ENCODE measurements around the gene MSRB2. TPM values are rescaled to one million over a fixed set of nuclear protein-coding genes. Genes with fewer than 3 reads are reported as not detected.

MSRB2 gene
- polyA plus RNA-seq, 1 donor from 2014 or later, result 15.3 TPM

- Histone ChIP-seq H2AFZ (ENCODE audit: low read depth, low read length) (no peak overlapping the region), H3K36me3 (ENCODE audit: insufficient read depth, low read length) (no peaks in the 10 kb centered on the region), H3K27ac (ENCODE audit: low read length) (no peak overlapping the region), H3K4me2 (ENCODE audit: low read length) (no peak overlapping the region), H3K79me2 (replicated peaks; ENCODE audit: insufficient read depth, low read length) (no peaks in the 10 kb centered on the region), H3K9ac (ENCODE audit: low read length) (no peak overlapping the region), H3K9me3 (ENCODE audit: low read length) (no peaks in the 10 kb centered on the region), H3K4me3 (ENCODE audit: low read length) (no peak overlapping the region), H3F3A (ENCODE audit: insufficient read depth, low read length, poor library complexity, severe bottlenecking) (no peaks in the 10 kb centered on the region), H4K20me1 (ENCODE audit: insufficient read depth) (no peaks in the 10 kb centered on the region), H3K27me3 (ENCODE audit: insufficient read depth, low read depth, low read length) (no peaks in the 10 kb centered on the region), H3K9me2 (ENCODE audit: insufficient read depth, low read length) (no peaks in the 10 kb centered on the region)
- TF ChIP-seq SMC3 (conservative IDR thresholded peaks at IDR 0.05; ENCODE audit: poor library complexity) (no peak), REST (IDR thresholded peaks at IDR 0.05; ENCODE audit: borderline replicate concordance) (no peak)
Observed at GRCh38 chr10:23079700-23080099, 15.7 kb upstream of the MSRB2 start.

- no peak for TF ChIP-seq POLR2AphosphoS5 (IDR thresholded peaks at IDR 0.05)
- TF ChIP-seq MXI1 (conservative IDR thresholded peaks at IDR 0.05; ENCODE audit: poor library complexity, severe bottlenecking), result no peak
- TF ChIP-seq EP300 (conservative IDR thresholded peaks at IDR 0.05; ENCODE audit: poor library complexity, severe bottlenecking), result no peak
- TF ChIP-seq RAD21 (conservative IDR thresholded peaks at IDR 0.05), result no peak
- TF ChIP-seq CTCF (IDR thresholded peaks at IDR 0.05; ENCODE audit: poor library complexity, severe bottlenecking), result no peak
- TF ChIP-seq TAF1 (IDR thresholded peaks at IDR 0.05; ENCODE audit: low read depth), result no peak
- no peak for TF ChIP-seq REST (IDR thresholded peaks at IDR 0.05; ENCODE audit: borderline replicate concordance)
- no peak for TF ChIP-seq SMC3 (conservative IDR thresholded peaks at IDR 0.05; ENCODE audit: poor library complexity)
- no peak for TF ChIP-seq EZH2 (IDR thresholded peaks at IDR 0.05; ENCODE audit: borderline replicate concordance, insufficient read depth, low read length, poor library complexity, severe bottlenecking)
- H3K9me3 ChIP-seq (ENCODE audit: low read length), result no peaks in the 10 kb centered on the region
- H3K9me2 ChIP-seq (ENCODE audit: insufficient read depth, low read length), result no peaks in the 10 kb centered on the region
- H3K27me3 ChIP-seq (ENCODE audit: insufficient read depth, low read depth, low read length), result no peaks in the 10 kb centered on the region
- no peaks in the 10 kb centered on the region for H3F3A ChIP-seq (ENCODE audit: insufficient read depth, low read length, poor library complexity, severe bottlenecking)
- no peaks in the 10 kb centered on the region for H3K79me2 ChIP-seq (replicated peaks; ENCODE audit: insufficient read depth, low read length)
- no peaks in the 10 kb centered on the region for H4K20me1 ChIP-seq (ENCODE audit: insufficient read depth)
- no peak overlapping the region for H3K9ac ChIP-seq (ENCODE audit: low read length)
- H3K36me3 ChIP-seq (ENCODE audit: insufficient read depth, low read length), result no peaks in the 10 kb centered on the region
- H3K27ac ChIP-seq (ENCODE audit: low read length), result no peak overlapping the region
- H2AFZ ChIP-seq (ENCODE audit: low read depth, low read length), result no peak overlapping the region
- no peak overlapping the region for H3K4me3 ChIP-seq (ENCODE audit: low read length)
- no peak overlapping the region for H3K4me2 ChIP-seq (ENCODE audit: low read length)
Observed at GRCh38 chr10:23080262-23080661, 15.1 kb upstream of the MSRB2 start.

Data from neural cell (in vitro differentiated cells).